ENCODE results near the gene SLC41A1.

DNA sequence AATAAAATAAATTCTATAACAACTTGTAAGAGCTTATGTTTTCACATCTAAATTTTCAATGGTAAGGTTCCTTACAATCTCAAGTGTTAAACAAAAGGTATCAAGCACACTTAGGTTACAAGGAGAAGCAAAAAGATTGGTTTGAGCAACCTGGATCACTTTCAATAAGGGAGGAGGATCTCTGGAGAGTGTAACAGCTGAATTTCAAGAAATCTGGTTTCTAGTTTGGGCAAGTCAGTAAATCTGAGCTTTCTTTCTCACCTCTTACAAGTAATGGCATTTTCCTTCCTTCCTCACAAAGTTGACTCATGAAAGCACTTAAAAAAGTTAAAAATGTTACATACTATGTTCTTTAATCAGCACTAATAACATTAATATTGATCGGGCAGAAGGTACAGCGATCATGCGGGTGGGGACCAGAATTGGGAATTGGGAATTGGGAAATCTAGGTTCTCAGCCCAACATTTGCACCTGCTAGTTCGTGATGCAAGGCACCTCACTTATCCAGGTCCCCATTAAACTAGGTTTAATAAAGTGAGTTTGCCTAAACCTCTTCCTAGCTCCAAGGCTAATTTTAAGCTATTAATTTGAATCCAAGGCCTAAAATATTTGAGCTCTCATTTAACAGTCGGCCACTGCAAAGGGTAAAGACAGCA, 66.1 kb downstream of the SLC41A1 start:
- TF ChIP-seq, protein P1, sequence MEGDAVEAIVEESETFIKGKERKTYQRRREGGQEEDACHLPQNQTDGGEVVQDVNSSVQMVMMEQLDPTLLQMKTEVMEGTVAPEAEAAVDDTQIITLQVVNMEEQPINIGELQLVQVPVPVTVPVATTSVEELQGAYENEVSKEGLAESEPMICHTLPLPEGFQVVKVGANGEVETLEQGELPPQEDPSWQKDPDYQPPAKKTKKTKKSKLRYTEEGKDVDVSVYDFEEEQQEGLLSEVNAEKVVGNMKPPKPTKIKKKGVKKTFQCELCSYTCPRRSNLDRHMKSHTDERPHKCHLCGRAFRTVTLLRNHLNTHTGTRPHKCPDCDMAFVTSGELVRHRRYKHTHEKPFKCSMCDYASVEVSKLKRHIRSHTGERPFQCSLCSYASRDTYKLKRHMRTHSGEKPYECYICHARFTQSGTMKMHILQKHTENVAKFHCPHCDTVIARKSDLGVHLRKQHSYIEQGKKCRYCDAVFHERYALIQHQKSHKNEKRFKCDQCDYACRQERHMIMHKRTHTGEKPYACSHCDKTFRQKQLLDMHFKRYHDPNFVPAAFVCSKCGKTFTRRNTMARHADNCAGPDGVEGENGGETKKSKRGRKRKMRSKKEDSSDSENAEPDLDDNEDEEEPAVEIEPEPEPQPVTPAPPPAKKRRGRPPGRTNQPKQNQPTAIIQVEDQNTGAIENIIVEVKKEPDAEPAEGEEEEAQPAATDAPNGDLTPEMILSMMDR (IDR thresholded peaks at IDR 0.05; ENCODE audit: low read depth, low read length) = no peak
- no peak for TF ChIP-seq MYC (IDR thresholded peaks at IDR 0.05; ENCODE audit: low read depth, low read length)

Data from NB4 (cell line).